Activated CD4-positive, CD25-positive, alpha-beta regulatory T cell treated with anti-CD3 and anti-CD28 coated beads, Interleukin-2, amount 50 U/mL, for 72 hours (primary cell): ENCODE data around the gene SLIT1.

ENCODE experiments used
- DNase-seq: peaks from one replicate; pipeline ENCODE4 v3.0.0; 2021

The SLIT1 gene

DNA sequence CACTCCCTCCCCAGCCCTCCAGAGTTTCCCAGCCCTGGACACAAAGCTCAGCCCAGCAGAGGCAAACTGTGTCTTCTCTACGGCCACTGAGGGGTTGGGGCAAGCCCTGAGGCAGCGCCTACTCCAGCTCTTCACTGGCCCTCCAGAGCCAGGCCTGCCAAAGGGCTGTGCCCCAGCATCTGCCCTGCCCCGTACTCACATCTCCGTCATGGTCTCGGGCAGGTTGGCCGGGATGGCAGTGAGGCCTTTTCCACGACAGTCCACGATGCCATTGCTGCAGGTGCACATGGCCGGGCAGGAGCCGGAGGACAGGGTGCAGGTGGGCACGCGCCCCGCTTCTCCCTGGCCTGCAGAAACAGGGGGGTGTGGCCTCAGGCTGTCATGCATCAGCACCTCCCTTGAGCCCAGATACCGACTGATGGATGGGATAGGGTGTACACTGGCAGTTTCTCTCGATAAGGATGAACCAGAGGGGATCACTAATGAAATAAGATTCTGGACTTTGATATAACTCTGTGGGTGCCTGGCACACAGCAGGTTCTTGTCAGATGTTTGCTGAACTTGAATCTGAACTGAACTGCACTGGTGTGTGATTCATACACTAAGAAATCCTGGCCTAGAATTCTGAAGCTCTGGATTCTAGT lies 125.2 kb downstream of the SLIT1 start:
- DNase-seq: no peak

GRCh38 chr10:97059872-97060205 lies 125.9 kb downstream of the SLIT1 start:
- DNase-seq: no peak

DNA sequence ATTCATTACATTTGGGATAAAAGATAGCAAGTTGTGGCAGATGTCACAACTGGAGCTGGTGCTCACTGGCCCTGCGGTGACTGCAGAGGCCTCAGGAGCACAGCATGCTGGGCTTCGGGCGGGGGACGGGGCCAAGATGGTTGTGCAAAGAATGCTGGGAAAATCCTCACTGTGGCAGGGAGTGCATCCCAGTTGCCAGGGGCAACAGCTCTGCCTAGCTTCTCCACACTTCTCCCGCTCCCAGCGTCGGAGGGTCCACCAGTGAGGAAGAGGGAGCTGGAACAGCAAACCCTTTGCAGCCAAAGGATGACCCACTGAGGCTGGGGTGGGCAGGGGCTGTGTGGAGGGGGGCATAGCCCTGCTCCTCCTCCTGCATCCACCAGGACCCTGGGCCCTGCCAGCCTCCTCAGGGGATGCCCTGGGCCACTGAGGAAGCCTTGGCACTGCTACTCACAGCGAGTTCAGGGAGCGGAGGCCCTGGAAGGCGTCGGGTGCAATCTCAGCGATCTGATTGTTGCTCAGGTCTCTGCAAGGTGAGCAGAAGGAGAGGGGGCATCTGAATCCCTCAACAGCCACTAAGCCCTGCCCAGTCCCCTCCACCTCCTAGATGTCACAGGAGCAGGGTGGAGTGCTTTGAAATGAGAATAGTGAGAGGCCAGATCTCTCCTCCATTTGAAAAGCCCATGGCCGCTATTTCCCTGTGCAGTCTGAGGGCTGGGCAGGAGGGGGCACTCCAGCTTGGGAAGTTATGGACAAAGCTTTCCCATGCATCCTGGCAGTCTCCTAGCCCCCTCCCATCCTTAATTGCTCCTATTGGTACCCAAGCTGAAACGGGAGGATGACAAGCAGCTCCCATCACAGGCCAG lies 126.5 kb downstream of the SLIT1 start:
- DNase-seq: no peak

DNA sequence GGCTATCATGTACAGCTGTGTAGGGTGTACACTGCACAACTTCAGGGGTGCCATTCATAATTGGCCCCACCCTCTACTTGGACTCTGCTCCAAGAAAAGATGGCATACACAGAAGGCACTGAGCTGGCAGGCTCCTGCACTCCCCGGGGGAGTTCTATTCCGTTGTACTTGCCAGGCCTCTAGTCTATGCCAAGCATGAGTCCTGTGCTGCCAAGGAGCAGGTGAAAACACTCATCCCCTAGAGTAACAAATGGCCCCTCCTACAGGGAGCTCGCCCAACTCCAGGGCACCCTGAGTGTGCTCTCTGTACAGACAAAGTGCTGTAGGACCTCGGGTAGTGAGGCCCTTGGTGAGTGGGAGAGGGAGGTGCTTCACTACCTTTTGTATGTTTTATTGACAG lies 127.2 kb downstream of the SLIT1 start:
- DNase-seq: no peak

- no peak for DNase-seq
These were observed 128.1 kb downstream of the SLIT1 start for GRCh38 chr10:97057491-97058235.

- no peak for DNase-seq
These were observed 129.6 kb downstream of the SLIT1 start for GRCh38 chr10:97056003-97056630.

DNA sequence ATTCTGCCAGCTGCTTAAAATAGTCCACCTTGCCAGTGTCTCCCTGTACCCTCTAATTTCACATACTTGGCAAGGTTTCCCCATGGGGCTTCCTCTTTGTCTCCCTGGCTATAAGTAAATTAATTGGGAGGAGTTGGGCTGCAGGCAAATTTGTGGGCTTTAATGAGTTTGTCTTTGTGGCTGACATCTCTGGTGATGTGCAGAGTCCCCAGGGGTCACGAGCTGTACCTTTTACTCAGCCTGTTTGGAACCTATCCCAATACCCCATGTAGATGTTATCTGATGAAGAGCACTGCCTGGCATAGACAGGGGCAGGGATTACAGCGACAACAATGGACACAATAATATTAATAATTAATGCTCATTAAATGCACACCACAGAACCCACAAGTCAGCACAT lies 132.5 kb downstream of the SLIT1 start:
- no peak for DNase-seq

DNA sequence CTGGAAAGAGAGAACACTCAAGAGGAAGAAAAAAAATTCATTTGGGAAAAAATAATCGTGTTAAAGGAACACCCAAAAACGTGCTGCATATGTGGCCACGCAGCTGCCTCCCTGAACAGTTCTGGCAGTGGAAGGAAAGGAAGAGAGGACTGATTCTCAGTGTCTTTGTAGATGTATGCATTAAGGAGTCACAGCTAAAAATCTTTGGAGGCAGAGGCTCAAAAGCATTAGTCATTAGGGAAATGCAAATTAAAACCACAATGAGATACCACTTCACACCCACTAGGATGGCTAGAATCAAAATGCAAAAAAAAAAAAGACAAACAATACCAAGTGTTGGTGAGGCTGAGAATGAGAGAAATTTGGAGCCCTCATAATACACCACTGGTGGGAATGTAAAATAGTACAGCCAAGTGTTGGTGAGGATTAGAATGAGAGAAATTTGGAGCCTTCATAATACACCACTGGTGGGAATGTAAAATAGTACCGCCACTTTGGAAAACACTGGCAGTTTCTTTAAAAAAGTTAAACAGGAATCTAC lies 134.7 kb downstream of the SLIT1 start:
- DNase-seq: no peak

DNA sequence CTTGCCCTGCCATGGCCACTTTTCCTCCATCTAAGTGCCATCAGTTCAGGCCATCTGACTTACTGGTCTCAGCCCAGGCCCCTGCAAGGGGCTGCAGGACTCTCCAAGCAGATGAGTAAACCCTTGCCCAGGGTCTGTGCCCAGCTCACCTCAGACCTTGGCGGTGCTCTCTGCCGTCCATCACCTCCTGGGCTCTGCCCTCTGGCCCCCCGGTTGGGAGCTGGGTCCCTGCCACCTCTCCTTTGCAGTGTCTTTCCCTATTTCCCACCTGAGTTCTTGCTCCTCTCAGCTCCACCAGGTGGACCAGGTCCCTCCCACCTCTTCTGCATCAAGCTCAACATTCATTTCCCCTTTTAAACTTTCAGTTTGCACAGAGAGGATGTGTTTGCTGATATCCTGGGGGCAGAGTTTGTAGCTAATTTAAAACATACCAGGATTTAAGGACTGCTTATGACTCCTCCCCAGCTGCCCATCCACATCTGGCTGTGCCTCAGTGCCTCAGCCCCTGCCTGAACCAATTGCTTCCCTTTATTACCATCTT lies 135.5 kb downstream of the SLIT1 start:
- DNase-seq: no peak

DNA sequence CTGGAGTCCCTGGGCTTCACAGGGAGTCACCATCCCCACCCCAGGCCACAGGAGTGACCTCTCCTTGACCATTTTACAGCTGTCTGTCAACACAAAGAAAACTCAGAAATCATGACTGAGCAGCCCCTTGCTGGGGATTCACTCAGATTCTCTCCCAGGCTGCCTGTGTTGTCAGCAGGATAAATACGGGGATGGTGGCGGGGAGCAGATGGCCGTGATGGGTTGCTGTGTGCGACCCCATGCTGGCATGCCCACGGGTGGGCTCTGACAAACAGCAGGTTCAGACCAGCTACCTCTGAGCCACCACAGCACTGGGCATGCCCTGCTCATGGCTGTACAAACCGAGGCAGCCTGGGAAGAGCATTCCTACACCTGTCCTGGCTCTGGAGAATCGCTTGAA lies 136.1 kb downstream of the SLIT1 start:
- DNase-seq: no peak

- no peak for DNase-seq
These were observed 136.9 kb downstream of the SLIT1 start for GRCh38 chr10:97048649-97049427.

- no peak for DNase-seq
These were observed 138.0 kb downstream of the SLIT1 start for GRCh38 chr10:97047788-97048187.

GRCh38 chr10:97047083-97047736 lies 138.5 kb downstream of the SLIT1 start:
- DNase-seq: no peak

GRCh38 chr10:97046456-97047082 lies 139.2 kb downstream of the SLIT1 start:
- DNase-seq: no peak

DNA sequence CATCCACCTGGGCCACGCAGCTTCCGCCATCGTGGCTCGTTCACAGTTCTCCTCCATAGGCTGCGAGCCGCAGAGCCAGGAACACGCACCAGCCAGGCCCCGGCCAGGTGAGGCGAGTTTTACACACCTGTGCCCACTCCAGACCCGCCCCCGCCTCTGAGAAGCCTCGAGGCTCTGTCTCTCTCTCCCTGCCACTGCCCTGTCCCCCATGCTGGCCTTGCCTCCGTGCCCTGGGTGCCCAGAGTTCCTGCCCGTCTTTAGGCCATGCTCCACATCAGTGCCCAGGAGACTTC lies 142.2 kb downstream of the SLIT1 start:
- DNase-seq: no peak

GRCh38 chr10:97042716-97043562 lies 142.8 kb downstream of the SLIT1 start:
- DNase-seq: no peak

DNA sequence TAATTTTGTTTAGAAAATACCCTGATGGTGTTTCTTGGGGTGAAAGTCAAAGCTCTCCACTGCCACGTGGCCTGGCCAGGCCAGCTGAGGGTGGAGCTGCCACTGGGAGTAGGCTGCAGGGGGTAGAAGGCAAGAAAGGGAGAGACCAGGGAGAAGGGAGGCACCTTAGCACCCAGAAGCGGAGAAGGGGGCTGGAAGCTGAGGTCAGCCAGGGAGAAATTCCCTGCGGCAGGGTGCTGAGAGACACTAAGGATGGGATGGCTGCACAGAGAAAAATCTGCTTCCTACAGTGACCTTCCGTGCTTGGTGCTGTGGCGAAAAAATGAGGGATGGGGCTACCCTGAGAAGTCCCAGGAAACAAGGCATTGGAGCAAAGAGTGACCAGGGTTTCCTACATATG lies 143.7 kb downstream of the SLIT1 start:
- no peak for DNase-seq

- DNase-seq: no peak
These were observed 145.1 kb downstream of the SLIT1 start for GRCh38 chr10:97040706-97041105.

DNA sequence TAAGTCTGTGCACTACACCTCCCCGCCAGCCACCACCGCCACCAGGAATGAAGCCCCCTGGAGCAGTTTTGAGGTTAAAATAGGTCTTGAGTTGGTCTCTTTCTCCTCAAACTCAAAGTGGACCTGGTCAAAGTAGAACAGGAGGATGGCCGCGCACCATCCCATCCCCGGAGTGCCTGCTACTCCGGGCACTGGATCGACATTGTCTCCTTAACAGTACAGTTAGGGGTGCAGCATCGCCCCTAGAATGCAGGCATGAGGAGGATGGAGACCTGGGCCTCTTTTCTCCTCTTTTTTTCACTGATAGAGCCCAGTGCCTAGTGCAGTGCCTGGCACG lies 145.5 kb downstream of the SLIT1 start:
- no peak for DNase-seq

GRCh38 chr10:97039538-97040247 lies 146.1 kb downstream of the SLIT1 start:
- no peak for DNase-seq
